Measurements from ENCODE around the gene SMIM32.

The SMIM32 gene

DNA sequence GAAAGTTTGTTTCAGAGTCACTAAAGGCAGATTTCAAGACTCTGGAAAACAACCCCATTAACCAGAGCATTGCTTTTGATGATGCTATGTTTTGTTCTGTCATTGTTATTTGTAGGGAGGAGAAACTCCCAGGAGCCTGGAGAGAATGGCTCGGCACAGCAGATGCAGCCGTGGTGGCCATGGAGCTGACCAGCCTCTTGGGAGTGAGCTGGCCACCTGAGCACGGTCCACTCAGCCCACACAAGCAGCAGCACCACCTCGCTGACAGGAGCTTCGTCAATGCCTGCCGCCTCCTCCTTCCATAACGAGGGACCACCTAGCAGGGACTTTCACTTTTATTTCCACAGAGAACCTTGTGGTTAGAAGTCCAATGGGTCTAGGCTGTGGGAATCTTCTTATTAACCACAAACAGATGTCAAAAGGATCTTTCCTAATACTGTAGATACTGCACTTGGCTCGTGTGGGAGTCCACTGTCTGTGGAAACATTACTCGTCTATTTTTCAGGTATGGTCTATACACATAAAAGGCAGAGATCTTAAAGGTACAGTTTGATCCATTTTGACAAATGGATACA lies 21.0 kb upstream of the SMIM32 start:
- no peak overlapping the region for H3K4me3 ChIP-seq (ENCODE audit: low read length)
- no peak for TF ChIP-seq ZNF274 (IDR thresholded peaks at IDR 0.05; ENCODE audit: low read depth, low read length)

DNA sequence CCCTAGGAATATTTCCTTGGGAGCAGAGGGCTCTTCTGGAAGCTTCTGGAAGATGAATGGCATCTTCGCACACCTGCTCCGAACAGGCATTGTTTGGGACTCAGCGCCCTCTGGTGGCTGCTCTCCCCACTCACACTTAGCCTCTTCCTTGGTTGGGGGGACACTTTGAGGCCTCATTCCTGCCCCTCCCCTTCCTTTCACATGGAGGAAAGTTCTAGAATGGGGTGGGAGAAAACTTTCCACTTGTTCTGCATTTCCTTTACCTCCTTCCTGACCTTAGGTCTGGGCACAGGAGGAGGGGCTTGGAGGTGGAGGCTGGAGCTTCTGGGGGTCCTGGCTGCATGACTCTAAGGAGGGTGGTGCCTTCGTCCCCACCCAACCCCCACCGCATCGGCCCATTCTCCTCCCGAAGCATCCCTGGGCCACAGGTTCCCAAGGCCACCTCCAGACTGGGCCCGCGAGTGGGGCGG lies 19.3 kb upstream of the SMIM32 start:
- no peak overlapping the region for H3K4me3 ChIP-seq (ENCODE audit: low read length)
- no peak for TF ChIP-seq ZNF274 (IDR thresholded peaks at IDR 0.05; ENCODE audit: low read depth, low read length)

DNA sequence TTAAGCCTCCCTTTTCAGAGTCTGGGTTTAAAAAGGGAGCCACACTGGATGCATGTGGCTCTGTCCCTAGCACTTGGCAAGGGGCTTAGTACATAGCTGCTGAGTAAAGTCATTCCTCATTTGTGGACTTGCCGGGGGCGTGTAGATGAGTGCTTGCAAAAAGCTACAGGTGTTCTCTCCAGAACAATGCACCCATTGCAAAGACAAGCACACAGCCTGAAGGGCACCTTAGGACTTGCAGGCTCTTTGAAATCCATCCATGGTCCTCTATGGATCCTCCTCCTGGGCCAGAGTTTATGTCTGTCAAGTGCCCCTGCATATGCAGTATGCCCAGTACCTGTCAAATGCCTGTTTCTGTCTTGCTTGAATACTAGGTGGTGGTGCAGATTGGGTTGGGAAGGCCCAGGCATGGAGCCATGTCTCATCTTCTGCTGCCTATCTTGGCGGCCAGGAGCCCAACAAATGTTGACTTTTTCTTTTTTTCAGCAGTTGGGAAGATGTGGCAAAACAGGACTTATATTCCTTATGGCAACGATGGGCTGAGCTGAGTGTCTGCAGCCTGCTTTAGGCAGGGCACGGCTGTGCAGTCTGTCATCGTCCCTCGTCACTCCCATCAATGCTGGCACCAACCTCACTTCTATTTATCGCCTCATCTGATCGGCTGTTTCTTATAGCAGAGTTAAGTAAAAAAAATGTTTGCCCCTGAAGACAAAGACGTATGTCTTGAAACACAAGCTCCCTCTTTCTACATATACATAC lies 18.5 kb upstream of the SMIM32 start:
- H3K4me3 ChIP-seq (ENCODE audit: low read length), result no peak overlapping the region
- no peak for TF ChIP-seq ZNF274 (IDR thresholded peaks at IDR 0.05; ENCODE audit: low read depth, low read length)

DNA sequence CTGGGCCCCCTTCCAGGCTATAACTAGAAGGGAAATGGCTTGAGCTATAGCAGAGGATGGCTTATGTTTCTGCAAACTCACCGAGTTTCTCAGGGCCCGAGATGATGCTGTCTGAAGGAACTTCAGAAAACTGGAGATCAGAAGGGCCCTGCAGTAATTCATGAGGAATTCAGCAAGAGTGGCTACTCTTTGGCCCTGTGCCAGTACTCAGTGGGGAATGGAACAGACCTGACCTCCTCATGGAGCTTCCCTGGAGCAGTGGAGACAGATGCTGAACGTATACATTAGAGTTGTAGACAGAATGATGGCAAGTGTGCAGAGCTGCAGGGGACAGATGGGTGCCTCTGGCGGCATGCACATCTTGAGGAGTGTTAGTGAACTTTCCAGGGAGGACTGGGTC lies 17.3 kb upstream of the SMIM32 start:
- TF ChIP-seq ZNF274 (IDR thresholded peaks at IDR 0.05; ENCODE audit: low read depth, low read length), result no peak
- no peak overlapping the region for H3K4me3 ChIP-seq (ENCODE audit: low read length)

DNA sequence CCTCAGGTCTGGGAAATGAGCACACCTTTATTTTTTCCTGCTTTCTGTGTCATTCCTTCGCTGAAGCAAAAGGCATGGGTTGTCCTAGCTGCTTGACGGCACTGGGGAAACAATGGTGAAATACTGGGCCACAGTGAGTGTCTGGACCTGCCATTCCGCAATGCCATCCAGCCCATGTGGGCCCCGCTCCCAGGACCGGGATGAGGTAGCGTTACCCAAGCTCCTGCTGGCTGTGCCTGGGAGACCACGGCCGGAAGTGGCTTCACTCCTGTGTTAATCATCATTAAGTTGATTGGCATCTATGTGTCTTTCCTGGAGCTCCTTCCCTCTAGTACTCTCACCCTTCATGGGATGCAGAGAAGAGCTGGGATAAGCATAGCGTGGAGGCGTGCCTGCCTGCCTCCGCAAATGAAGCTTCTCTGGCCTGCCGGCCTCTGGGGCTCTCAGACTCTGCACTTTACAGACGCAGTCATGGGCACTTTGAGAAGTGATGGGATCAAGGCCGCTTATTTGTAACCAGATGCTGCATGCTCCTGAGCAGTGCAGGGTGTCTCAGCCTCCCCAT lies 16.5 kb upstream of the SMIM32 start:
- TF ChIP-seq ZNF274 (IDR thresholded peaks at IDR 0.05; ENCODE audit: low read depth, low read length), result no peak

DNA sequence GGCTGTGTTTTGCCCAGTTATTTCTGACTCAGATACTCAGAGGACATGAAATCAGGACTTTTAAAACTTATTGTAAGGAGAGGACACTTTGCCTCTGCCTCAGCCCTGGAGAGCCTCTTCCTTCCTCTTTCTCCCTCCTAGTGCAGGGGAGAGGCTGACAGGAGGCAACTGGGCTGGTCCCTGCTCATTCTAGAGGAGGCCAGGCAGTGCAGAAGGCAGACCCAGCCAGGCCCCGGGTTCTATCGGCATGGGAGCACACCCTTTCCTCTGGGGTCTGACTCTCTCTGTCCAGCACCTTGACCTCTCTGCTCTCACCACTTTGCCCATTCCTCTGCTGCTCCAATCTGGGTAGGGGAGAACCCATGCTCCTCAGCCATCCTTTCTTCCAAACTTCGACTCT lies 16.0 kb upstream of the SMIM32 start:
- no peak overlapping the region for H3K4me3 ChIP-seq (ENCODE audit: low read length)
- no peak for TF ChIP-seq ZNF274 (IDR thresholded peaks at IDR 0.05; ENCODE audit: low read depth, low read length)

More for the DNA sequence above, 16.5 kb upstream of the SMIM32 start:
- no peak overlapping the region for H3K4me3 ChIP-seq (ENCODE audit: low read length)

DNA sequence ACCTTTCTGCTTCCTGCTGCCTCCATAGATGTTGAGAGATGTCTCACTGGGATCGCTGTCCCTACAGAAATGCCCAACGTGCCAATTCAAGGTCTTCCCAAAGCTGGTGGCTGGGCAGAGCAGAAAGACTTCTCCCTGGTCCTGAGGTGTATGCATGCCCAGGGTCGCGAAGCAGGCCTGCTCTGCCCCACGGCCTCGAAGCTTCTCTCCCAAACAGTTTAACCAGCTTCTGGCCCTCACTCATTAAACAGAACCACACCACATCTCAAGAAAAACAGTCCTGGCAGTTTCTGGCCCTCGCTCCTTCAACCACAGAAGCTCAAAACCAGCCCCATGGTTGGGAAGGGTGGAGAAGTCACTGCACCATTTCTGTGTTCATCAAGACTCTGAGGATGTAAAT lies 14.7 kb upstream of the SMIM32 start:
- TF ChIP-seq ZNF274 (IDR thresholded peaks at IDR 0.05; ENCODE audit: low read depth, low read length), result no peak
- H3K4me3 ChIP-seq (ENCODE audit: low read length), result no peak overlapping the region

DNA sequence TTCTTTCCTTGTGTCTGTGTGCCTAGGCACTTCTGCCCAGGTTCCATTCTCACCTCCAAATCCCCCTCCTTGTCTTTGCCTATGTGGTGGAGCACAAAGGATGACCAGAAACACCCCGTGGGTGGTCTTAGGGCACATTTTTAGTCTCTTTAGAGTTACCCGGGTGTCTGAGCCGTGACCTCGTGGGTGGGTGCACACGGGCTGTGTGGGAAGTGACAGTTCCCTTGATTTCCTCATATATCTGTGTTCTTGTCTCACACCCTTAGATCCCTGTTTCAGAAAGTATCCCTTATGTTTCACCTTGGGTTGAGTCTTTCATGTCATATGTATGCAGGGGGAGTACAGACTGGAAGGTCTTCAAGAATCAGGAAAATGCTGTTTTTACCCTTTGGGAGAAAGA lies 13.4 kb upstream of the SMIM32 start:
- TF ChIP-seq ZNF274 (IDR thresholded peaks at IDR 0.05; ENCODE audit: low read depth, low read length), result no peak
- H3K4me3 ChIP-seq (ENCODE audit: low read length), result no peak overlapping the region

DNA sequence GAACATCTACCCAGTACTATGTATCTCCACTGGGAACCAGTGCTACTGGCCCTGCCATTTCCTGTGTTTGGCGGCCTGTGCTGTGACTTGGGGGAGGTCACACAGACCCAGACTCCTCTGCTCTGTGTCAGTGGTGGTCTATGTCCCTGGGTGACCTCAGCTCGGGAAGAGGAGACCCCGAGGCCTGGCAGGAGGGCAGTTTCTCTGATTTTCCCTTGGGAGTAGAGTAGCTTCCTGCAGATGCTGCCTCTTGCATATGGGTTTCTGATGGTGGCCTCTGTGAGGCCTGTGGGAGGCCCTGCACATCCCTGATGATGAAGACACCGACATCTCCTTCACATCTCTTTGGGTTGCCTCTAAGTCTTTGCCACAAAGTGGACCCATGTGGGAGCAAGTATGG lies 13.0 kb upstream of the SMIM32 start:
- H3K4me3 ChIP-seq (ENCODE audit: low read length), result no peak overlapping the region
- TF ChIP-seq ZNF274 (IDR thresholded peaks at IDR 0.05; ENCODE audit: low read depth, low read length), result no peak

DNA sequence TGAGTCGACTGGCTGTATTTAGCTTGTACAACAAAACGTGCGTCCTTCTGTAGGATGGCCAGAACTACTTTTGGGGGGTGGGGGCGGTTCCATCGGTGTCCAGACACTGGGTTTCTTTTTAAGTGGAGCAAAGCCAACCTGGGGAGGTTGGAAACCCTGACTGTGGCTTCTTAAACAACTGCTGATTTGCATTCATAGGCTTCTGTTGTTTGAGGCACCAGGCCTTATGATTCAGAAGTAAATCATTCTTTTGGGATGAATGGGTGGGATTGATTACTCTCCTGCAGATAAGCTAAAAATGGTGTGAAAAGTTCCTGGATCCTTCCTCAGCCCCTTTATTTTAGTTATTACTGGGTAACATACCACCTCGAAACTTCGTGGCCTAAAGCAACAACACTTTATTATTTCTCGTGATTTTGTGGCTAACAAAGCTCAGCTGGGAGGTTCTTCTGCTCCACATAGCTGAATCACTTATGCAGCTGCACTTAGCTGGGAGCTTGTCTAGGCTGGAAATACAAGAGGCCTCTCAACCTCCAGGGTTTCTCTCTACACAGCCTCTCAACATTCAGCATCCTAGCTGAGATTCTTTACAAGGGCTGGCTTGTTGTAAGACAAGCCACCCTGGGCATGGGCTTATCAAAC lies 12.2 kb upstream of the SMIM32 start:
- no peak for TF ChIP-seq ZNF274 (IDR thresholded peaks at IDR 0.05; ENCODE audit: low read depth, low read length)
- no peak overlapping the region for H3K4me3 ChIP-seq (ENCODE audit: low read length)

DNA sequence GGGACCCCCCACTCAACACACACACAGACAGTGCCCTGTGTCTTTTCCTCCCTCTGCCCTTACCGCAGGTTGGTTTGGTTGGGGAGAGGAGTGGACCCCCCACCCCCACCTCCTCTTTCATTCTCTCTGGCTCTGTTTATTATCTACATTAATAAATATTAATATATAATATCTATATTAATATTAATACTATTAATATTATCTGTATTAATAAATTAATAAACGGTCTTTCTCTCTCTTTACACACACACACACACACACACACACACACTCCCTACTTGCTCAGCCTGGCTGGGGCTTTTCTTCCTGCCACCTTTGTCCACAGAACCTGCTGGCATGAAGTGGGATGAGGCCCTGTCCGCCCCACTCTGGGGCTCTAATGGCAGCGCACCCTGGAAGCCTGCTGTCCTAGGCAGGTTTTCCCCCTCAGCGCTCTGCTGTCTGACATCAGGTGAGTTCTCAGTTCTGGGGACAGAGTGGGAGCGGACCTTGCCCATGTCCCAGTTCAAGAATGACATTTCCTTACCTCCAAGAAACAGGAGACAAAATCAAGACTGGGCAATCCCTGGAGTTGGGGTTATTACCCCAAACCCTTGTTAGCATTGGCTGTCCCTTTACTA lies 10.5 kb upstream of the SMIM32 start:
- no peak overlapping the region for H3K4me3 ChIP-seq (ENCODE audit: low read length)
- no peak for TF ChIP-seq ZNF274 (IDR thresholded peaks at IDR 0.05; ENCODE audit: low read depth, low read length)

DNA sequence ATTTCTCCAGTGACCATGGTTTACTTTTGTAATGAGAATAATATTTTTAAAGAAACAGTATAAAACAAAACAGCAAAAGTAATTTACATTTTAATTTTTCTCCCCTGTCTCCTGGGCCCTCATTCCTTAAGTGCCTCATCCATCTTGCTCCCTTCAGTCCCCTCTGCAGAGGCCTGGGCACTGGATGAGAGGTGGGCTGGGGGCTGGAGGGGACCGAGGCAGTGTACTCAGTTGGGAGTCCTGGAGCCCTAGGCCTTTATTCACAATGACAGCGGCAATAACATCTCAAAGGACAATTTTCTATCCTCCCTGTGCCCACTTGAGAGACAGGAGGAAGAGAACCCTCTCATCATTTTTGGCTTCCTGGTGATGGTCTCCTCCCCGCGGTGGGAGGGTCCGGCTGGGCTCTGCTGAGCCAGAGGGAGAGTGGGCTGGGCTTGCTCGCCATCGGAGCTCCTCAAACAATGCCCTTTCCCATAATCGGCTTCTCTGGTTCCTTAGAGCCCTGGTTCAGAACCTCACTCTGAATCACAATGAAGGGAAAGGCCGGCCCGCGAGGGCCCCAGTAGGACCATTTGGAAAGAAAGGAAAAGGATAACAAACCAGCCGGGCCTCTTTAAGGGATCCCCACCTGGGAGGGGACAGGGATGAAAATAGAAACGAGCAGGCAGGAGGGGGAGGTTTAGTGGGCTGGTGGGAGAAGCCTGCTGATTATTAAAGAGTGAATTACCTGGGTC lies 9.7 kb upstream of the SMIM32 start:
- no peak overlapping the region for H3K4me3 ChIP-seq (ENCODE audit: low read length)
- TF ChIP-seq ZNF274 (IDR thresholded peaks at IDR 0.05; ENCODE audit: low read depth, low read length), result no peak

DNA sequence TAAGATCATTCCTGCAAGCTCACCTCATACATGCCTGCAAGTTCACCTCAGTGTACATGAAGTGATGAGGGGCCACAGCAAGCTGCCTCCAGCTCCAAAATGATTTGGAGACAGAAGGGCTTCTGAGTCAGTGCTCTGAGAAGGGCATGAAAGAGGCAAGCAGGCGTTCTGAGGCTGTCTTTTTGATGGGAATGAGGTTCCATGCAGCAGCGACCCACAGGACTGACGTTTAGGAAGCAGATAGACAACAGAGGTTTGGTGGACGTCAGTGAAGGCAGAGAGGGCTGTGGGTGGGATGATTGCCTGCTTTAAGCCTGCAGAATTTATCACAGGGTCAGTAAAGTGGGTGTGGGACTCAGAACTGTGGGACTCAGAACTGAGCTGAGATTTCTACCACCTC lies 8.9 kb upstream of the SMIM32 start:
- no peak overlapping the region for H3K4me3 ChIP-seq (ENCODE audit: low read length)
- no peak for TF ChIP-seq ZNF274 (IDR thresholded peaks at IDR 0.05; ENCODE audit: low read depth, low read length)

DNA sequence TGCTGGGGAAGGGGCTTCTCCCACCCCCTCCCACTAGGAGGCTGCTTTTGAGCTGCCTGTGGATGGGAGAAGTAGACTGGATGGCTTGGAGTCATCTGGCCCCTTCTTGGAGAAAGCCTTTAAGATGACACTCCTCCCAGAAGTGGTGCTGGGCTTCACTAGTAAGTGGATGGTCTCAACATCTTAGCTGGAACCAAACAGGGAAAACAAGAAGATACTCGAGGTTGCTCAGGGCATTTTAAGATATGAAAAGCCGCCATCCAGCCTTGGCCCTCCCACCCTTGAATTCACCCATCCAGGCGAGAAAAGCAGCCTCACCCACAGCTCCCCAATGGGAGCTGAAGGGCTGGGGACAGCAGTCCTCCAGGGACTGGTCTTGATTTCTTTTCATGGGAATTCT lies 7.8 kb upstream of the SMIM32 start:
- no peak for TF ChIP-seq ZNF274 (IDR thresholded peaks at IDR 0.05; ENCODE audit: low read depth, low read length)
- H3K4me3 ChIP-seq (ENCODE audit: low read length), result no peak overlapping the region
